ENCODE data around the gene STX1A. TPM values are rescaled to one million over a fixed set of nuclear protein-coding genes. Genes with fewer than 3 reads are reported as not detected.

STX1A gene
- polyA plus RNA-seq, 2 of the 4 experiments (the other 2 are of a cell fraction) = 49.2 to 81.7 TPM

DNA sequence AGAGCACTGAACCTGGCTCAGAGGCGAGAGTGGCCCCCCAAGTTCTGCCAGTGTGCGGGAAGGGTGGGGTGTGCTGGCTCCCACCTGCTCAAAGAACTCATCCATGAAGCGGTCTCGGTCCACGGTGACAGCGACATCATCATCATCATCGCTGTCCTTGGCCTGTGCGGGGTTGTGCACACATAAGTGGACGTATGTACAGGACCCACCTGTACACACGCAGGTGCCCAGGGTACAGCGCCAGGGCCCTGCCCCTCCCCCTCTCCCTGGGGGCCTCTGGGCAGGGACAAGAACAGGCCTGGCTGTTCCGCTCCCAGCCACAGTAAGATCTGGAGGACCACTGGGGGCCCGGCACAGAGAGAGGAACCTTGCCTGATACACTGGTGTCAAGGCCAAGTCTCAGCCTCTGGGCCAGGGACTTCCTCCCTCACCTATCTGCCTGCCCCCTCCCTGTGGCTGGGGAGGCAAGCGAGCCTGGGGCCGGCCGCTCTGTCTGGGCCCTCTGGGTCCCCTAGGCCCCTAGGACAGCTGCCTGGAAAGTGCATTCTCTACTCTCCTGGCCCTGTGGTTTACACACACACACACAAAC, 10.4 kb downstream of the STX1A start:
- Histone ChIP-seq H3K4me2 (peak overlapping the region; percentile 10; the same call in 1 of the 3 replicates), H3K9me3 (no peaks in the 10 kb centered on the region), H3K27ac (peak overlapping the region; percentile 99 to 100), H3K4me1 (peaks cover 93% of the 10 kb centered on the region), H3K4me3 (no peak overlapping the region)
- ChIA-PET CTCF (interaction anchor here (0.7 to 4.4 kb wide), 4 partner anchors 7 to 102 kb away, joined by 3 to 57 read pairs (median 4); no protein-coding TSS in a partner anchor), POLR2A (no interaction called here)
- no peak for DNase-seq (ENCODE audit: low read depth in 1 of 2, low spot score in 1 of 2)
- ATAC-seq = no peak
- FAIRE-seq = no peak
- 94% methylated on average over 16 of the region's 16 CpGs for WGBS (ENCODE audit: missing lambda C conversion rate)
- TF ChIP-seq KDM5A (IDR thresholded peaks at IDR 0.05) (no peak), SREBF2 (IDR thresholded peaks at IDR 0.05) (no peak), TFCP2L1 (CRISPR knock-in tag; IDR thresholded peaks at IDR 0.05) (no peak), HDAC2 (IDR thresholded peaks at IDR 0.05) (no peak), TP53 (CRISPR knock-in tag; IDR thresholded peaks at IDR 0.05) (no peak), ZSCAN20 (CRISPR knock-in tag; IDR thresholded peaks at IDR 0.05) (no peak), RNF2 (IDR thresholded peaks at IDR 0.05; ENCODE audit: borderline replicate concordance, low read depth) (no peak), MAX (IDR thresholded peaks at IDR 0.05) (no peak), PHF8 (IDR thresholded peaks at IDR 0.05; ENCODE audit: borderline replicate concordance, low read depth) (no peak), SMC3 (IDR thresholded peaks at IDR 0.05) (no peak), HEYL (CRISPR knock-in tag; IDR thresholded peaks at IDR 0.05) (no peak)
- TF ChIP-seq, protein P1, sequence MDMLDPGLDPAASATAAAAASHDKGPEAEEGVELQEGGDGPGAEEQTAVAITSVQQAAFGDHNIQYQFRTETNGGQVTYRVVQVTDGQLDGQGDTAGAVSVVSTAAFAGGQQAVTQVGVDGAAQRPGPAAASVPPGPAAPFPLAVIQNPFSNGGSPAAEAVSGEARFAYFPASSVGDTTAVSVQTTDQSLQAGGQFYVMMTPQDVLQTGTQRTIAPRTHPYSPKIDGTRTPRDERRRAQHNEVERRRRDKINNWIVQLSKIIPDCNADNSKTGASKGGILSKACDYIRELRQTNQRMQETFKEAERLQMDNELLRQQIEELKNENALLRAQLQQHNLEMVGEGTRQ (IDR thresholded peaks at IDR 0.05) = no peak

DNA sequence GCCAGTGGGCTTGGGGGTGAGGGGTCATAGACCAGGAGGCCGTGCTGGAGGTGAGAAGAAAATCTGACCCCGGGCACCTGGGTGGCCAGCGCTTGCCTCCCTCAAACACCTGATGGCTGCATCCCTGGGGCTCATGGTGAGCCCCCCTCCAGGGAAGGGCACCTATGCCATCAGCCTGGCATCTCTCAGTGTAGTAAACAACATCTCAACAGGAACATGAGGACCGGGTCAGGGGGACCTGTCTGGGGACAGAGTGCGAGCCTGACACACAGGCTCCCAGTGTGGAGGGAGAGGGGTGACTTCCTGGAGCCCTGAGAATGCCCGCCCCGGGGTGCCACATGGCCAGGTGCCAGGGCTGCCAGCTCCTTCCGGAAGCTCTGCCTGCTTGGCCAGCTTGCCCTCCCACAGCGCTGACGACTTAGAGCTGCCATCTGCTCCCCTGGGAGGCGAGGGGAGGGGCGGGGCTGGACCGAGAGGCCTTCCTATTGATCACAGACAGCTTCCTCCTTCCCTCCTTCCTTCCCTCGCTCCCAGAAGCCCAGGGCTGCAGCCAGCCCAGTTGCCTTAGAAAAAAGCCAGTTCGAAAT, 12.3 kb downstream of the STX1A start:
- H3K9me3 ChIP-seq = no peaks in the 10 kb centered on the region
- ChIA-PET POLR2A (interaction anchor here (0.6 to 5.0 kb wide), 11 partner anchors 9 to 258 kb away, joined by 3 to 135 read pairs (median 4); partner anchors contain the start of genes ABHD11, BUD23, DNAJC30 and STX1A), CTCF (interaction anchor here (0.6 to 4.4 kb wide), 12 partner anchors 9 to 130 kb away, joined by 3 to 57 read pairs (median 4); partner anchors contain the start of genes STX1A and VPS37D)
- H3K27ac ChIP-seq = peak overlapping the region; percentile 99 to 100
- 2% methylated on average over 13 of the region's 15 CpGs for WGBS (ENCODE audit: missing lambda C conversion rate)
- H3K4me1 ChIP-seq = peaks cover 93% of the 10 kb centered on the region
- ATAC-seq (peak; percentile 19 to 48), DNase-seq (ENCODE audit: low read depth in 1 of 2, low spot score in 1 of 2) (peak; percentile 87 to 98), FAIRE-seq (peak; percentile 84)
- H3K4me2 ChIP-seq = peak overlapping the region; percentile 90
- H3K4me3 ChIP-seq = peak overlapping the region; percentile 30; the same call in 2 of the 3 replicates
- TF ChIP-seq ZNF302 (CRISPR knock-in tag; IDR thresholded peaks at IDR 0.05) (peak; percentile 56; the same call in 1 of the 2 replicates), RFX5 (IDR thresholded peaks at IDR 0.05) (no peak), NFE2L2 (conservative IDR thresholded peaks at IDR 0.05; ENCODE audit: low read length) (no peak), GATA3 (IDR thresholded peaks at IDR 0.05; ENCODE audit: borderline replicate concordance) (peak; percentile 84), KDM5A (IDR thresholded peaks at IDR 0.05) (no peak), E2F6 (IDR thresholded peaks at IDR 0.05; ENCODE audit: borderline replicate concordance, low read depth) (peak; percentile 62), MAFK (IDR thresholded peaks at IDR 0.05; ENCODE audit: partially characterized antibody) (no peak), RNF2 (IDR thresholded peaks at IDR 0.05; ENCODE audit: borderline replicate concordance, low read depth) (no peak), MAX (IDR thresholded peaks at IDR 0.05) (peak; percentile 94), HOXA7 (CRISPR knock-in tag; IDR thresholded peaks at IDR 0.05) (0 out of 2 replicates have a peak, but pooled peaks have one; percentile 9), TFCP2L1 (CRISPR knock-in tag; IDR thresholded peaks at IDR 0.05) (peak; percentile 47; the same call in 1 of the 2 replicates), CHD2 (IDR thresholded peaks at IDR 0.05; ENCODE audit: low read length, partially characterized antibody) (no peak), JUNB (IDR thresholded peaks at IDR 0.05) (peak; percentile 66), HOXB5 (CRISPR knock-in tag; IDR thresholded peaks at IDR 0.05) (no peak; the same call in 1 of the 2 replicates), ZC3H11A (IDR thresholded peaks at IDR 0.05) (no peak), ELK1 (IDR thresholded peaks at IDR 0.05; ENCODE audit: low read depth, low read length) (no peak), CBX8 (IDR thresholded peaks at IDR 0.05) (no peak), SREBF2 (IDR thresholded peaks at IDR 0.05) (no peak), TP53 (CRISPR knock-in tag; IDR thresholded peaks at IDR 0.05) (peak; percentile 72; the same call in 1 of the 2 replicates), PBX3 (IDR thresholded peaks at IDR 0.05) (peak; percentile 49; the same call in 1 of the 2 replicates), EHF (CRISPR knock-in tag; IDR thresholded peaks at IDR 0.05) (0 out of 2 replicates have a peak, but pooled peaks have one; percentile 39), EP300 (IDR thresholded peaks at IDR 0.05) (peak; percentile 88 to 91; a peak in 4 of 5 replicates), NR3C1 (IDR thresholded peaks at IDR 0.05) (no peak), CBX2 (IDR thresholded peaks at IDR 0.05; ENCODE audit: borderline replicate concordance, low read depth) (no peak), MAZ (IDR thresholded peaks at IDR 0.05; ENCODE audit: borderline replicate concordance, low read depth, low read length) (no peak), FOXS1 (CRISPR knock-in tag; IDR thresholded peaks at IDR 0.05) (no peak), ZFP36 (IDR thresholded peaks at IDR 0.05; ENCODE audit: borderline replicate concordance, partially characterized antibody) (no peak)
- TF ChIP-seq, protein P2, sequence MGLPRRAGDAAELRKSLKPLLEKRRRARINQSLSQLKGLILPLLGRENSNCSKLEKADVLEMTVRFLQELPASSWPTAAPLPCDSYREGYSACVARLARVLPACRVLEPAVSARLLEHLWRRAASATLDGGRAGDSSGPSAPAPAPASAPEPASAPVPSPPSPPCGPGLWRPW (IDR thresholded peaks at IDR 0.05) = no peak

Data from A549 (cell line).